GM23338 (cell line): ENCODE data around the gene TMEM143. TPM values are rescaled to one million over a fixed set of nuclear protein-coding genes. Genes with fewer than 3 reads are reported as not detected.

Source experiments
- ATAC-seq: fragments of 200-7000 bp; cut with Tn5 transposase; 3 replicates; pipeline ENCODE4 v1.9.1; 2020
- DNase-seq: peaks from one replicate; pipeline ENCODE4 v3.0.0-alpha.2; 2015; ENCODE audit warnings: low spot score
- H2AFZ ChIP-seq: fragments of 200-600 bp; sonication (generic); 2 replicates; pipeline ENCODE4 v1.8.0; 2016; ENCODE audit warnings: antibody characterized with exemption, mild to moderate bottlenecking, moderate library complexity
- H3F3A ChIP-seq: fragments of 200-600 bp; sonication (generic); replicated peaks from 2 replicates; pipeline ENCODE4 v1.8.0; 2017; ENCODE audit warnings: antibody characterized with exemption, mixed run types, low read depth
- H3K27ac ChIP-seq: fragments of 200-600 bp; sonication (generic); 2 replicates; pipeline ENCODE4 v1.6.1; 2016; ENCODE audit warnings: low read depth
- H3K27me3 ChIP-seq: fragments of 200-600 bp; sonication (generic); 2 replicates; pipeline ENCODE4 v1.8.0; 2016; ENCODE audit warnings: mild to moderate bottlenecking, mixed run types, moderate library complexity; ENCODE audit not compliant: insufficient read depth
- H3K36me3 ChIP-seq: fragments of 200-600 bp; sonication (generic); 2 replicates; pipeline ENCODE4 v1.8.0; 2016; ENCODE audit warnings: mild to moderate bottlenecking; ENCODE audit not compliant: insufficient read depth
- H3K4me1 ChIP-seq: fragments of 200-600 bp; sonication (generic); 2 replicates; pipeline ENCODE4 v1.8.0; 2016; ENCODE audit warnings: mild to moderate bottlenecking, moderate library complexity; ENCODE audit not compliant: insufficient read depth
- H3K4me2 ChIP-seq: fragments of 200-600 bp; sonication (generic); 2 replicates; pipeline ENCODE4 v1.7.1; 2017; ENCODE audit warnings: mixed run types
- H3K4me3 ChIP-seq: fragments of 200-600 bp; sonication (generic); 2 replicates; pipeline ENCODE4 v1.6.1; 2016; ENCODE audit warnings: mixed run types
- H3K79me2 ChIP-seq: fragments of 200-600 bp; sonication (generic); replicated peaks from 2 replicates; pipeline ENCODE4 v1.8.0; 2017; ENCODE audit warnings: mild to moderate bottlenecking; ENCODE audit not compliant: insufficient read depth
- H3K9me2 ChIP-seq: fragments of 200-600 bp; sonication (generic); 2 replicates; pipeline ENCODE4 v1.8.0; 2017; ENCODE audit not compliant: insufficient read depth
- H4K20me1 ChIP-seq: fragments of 200-600 bp; sonication (generic); replicated peaks from 2 replicates; pipeline ENCODE4 v1.8.0; 2017; ENCODE audit warnings: mild to moderate bottlenecking; ENCODE audit not compliant: insufficient read depth
- H3K27ac Mint-ChIP-seq: 2 replicates; pipeline ENCODE4 v1.8.0; 2020; ENCODE audit warnings: inconsistent platforms, mild to moderate bottlenecking, moderate library complexity, mixed read lengths
- H3K27me3 Mint-ChIP-seq: 3 replicates; pipeline ENCODE4 v1.8.0; 2022; ENCODE audit warnings: low read depth, mild to moderate bottlenecking, moderate library complexity, mixed read lengths, inconsistent platforms; ENCODE audit not compliant: insufficient read depth, poor library complexity
- H3K36me3 Mint-ChIP-seq: 3 replicates; pipeline ENCODE4 v1.8.0; 2021; ENCODE audit warnings: low read depth, mild to moderate bottlenecking, inconsistent platforms, moderate library complexity, mixed read lengths
- H3K4me1 Mint-ChIP-seq: 3 replicates; pipeline ENCODE4 v1.8.0; 2020; ENCODE audit warnings: mild to moderate bottlenecking, inconsistent platforms, mixed read lengths
- H3K4me3 Mint-ChIP-seq: 3 replicates; pipeline ENCODE4 v1.8.0; 2021; ENCODE audit warnings: moderate library complexity, mild to moderate bottlenecking, inconsistent platforms, mixed read lengths
- H3K9me3 Mint-ChIP-seq: 3 replicates; pipeline ENCODE4 v1.8.0; 2020; ENCODE audit warnings: moderate library complexity, mild to moderate bottlenecking, inconsistent platforms, mixed read lengths
- ETS1 ChIP-seq: IDR thresholded peaks from 2 replicates; pipeline ENCODE4 v1.6.1; 2016; ENCODE audit warnings: antibody characterized with exemption
- EZH2 ChIP-seq: fragments of 200-600 bp; sonication (generic); IDR thresholded peaks from one replicate; pipeline ENCODE4 v1.8.0; 2017; ENCODE audit warnings: antibody characterized with exemption, mild to moderate bottlenecking, low read depth; ENCODE audit not compliant: unreplicated experiment
- JUNB ChIP-seq: IDR thresholded peaks from one replicate; pipeline ENCODE4 v1.6.1; 2016; ENCODE audit warnings: antibody characterized with exemption; ENCODE audit not compliant: unreplicated experiment
- NANOG ChIP-seq: IDR thresholded peaks from 2 replicates; pipeline ENCODE4 v1.6.1; 2016; ENCODE audit warnings: antibody characterized with exemption, borderline replicate concordance
- STAT1 ChIP-seq: IDR thresholded peaks from one replicate; pipeline ENCODE4 v1.6.1; 2016; ENCODE audit warnings: antibody characterized with exemption; ENCODE audit not compliant: unreplicated experiment
- ZNF114 ChIP-seq: fragments of 250-450 bp; sonication (Bioruptor Pico); IDR thresholded peaks from 2 replicates; pipeline ENCODE4 v1.5.0; 2020; ENCODE audit warnings: mild to moderate bottlenecking, moderate library complexity
- ZNF331 ChIP-seq: fragments of 250-450 bp; sonication (Bioruptor Pico); IDR thresholded peaks from 2 replicates; pipeline ENCODE4 v1.5.0; 2020; ENCODE audit warnings: low read depth, mild to moderate bottlenecking, moderate library complexity
- polyA plus RNA-seq: library from polyadenylated mRNA; unstranded; fragments of >200 nt; fragmentation: Nextera tagmentation; extraction: Ambion mirVana; gene quantifications from 2 replicates; pipeline ENCODE4 v1.2.1, GENCODE V29; 2016
- total RNA-seq: library from RNA; depleted of rRNA; stranded (reverse); fragments of >200 nt; shearing (Covaris generic); gene quantifications from 2 replicates; pipeline ENCODE4 v1.2.3, GENCODE V29; 2014
- TF ChIP-seq, protein P1 (sequence below): IDR thresholded peaks from one replicate; pipeline ENCODE4 v1.6.1; 2018; ENCODE audit warnings: antibody characterized with exemption; ENCODE audit not compliant: unreplicated experiment

Gene TMEM143
- total and polyA plus RNA-seq, 2 experiments from 2014 or later, result 12.8 to 15.0 TPM

- Mint-ChIP-seq H3K9me3 (no peaks in the 10 kb centered on the region), H3K4me1 (no peaks in the 10 kb centered on the region; the same call in 2 of the 3 replicates), H3K27me3 (peaks cover 9% of the 10 kb centered on the region), H3K27ac (no peak overlapping the region), H3K36me3 (no peaks in the 10 kb centered on the region; the same call in 1 of the 3 replicates), H3K4me3 (no peak overlapping the region)
- Histone ChIP-seq H3K79me2 (no peaks in the 10 kb centered on the region), H3K4me3 (no peak overlapping the region), H3K4me2 (no peak overlapping the region), H3F3A (no peaks in the 10 kb centered on the region), H3K4me1 (no peaks in the 10 kb centered on the region), H3K27ac (no peak overlapping the region), H3K36me3 (no peaks in the 10 kb centered on the region), H4K20me1 (no peaks in the 10 kb centered on the region), H3K27me3 (no peaks in the 10 kb centered on the region), H3K9me2 (0 out of 2 replicates have a peak, but pooled peaks cover 3% of the 10 kb centered on the region), H2AFZ (no peak overlapping the region)
- TF ChIP-seq ETS1 (no peak), ZNF331 (CRISPR knock-in tag) (no peak), JUNB (no peak), ZNF114 (no peak), EZH2 (no peak), NANOG (no peak), STAT1 (no peak)
- TF ChIP-seq, protein P1, sequence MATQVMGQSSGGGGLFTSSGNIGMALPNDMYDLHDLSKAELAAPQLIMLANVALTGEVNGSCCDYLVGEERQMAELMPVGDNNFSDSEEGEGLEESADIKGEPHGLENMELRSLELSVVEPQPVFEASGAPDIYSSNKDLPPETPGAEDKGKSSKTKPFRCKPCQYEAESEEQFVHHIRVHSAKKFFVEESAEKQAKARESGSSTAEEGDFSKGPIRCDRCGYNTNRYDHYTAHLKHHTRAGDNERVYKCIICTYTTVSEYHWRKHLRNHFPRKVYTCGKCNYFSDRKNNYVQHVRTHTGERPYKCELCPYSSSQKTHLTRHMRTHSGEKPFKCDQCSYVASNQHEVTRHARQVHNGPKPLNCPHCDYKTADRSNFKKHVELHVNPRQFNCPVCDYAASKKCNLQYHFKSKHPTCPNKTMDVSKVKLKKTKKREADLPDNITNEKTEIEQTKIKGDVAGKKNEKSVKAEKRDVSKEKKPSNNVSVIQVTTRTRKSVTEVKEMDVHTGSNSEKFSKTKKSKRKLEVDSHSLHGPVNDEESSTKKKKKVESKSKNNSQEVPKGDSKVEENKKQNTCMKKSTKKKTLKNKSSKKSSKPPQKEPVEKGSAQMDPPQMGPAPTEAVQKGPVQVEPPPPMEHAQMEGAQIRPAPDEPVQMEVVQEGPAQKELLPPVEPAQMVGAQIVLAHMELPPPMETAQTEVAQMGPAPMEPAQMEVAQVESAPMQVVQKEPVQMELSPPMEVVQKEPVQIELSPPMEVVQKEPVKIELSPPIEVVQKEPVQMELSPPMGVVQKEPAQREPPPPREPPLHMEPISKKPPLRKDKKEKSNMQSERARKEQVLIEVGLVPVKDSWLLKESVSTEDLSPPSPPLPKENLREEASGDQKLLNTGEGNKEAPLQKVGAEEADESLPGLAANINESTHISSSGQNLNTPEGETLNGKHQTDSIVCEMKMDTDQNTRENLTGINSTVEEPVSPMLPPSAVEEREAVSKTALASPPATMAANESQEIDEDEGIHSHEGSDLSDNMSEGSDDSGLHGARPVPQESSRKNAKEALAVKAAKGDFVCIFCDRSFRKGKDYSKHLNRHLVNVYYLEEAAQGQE, result no peak
- ATAC-seq, result no peak
- DNase-seq, result no peak
Observed at GRCh38 chr19:48303367-48303766, 60.4 kb downstream of the TMEM143 start.

DNA sequence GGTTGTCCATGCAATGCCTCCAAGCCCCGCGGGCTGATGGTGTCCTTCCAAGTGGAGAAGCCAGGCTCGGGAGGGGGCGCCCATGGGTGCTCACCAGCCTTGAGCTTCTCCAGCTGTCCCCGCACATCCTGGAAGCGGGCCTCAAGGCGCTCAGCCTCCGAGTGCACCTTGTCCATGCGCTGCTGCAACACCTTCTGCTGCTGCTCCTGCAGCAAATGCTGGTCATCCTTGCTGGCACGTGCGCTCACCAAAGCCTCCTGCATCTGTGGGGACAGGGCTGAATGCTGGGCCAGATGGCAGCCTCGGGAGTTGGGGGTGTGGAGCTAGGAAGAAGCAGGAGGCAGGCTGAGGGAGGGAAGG is 61.2 kb downstream of the TMEM143 start:
- Histone ChIP-seq H3K9me2 (0 out of 2 replicates have a peak, but pooled peaks cover 3% of the 10 kb centered on the region), H2AFZ (no peak overlapping the region), H4K20me1 (no peaks in the 10 kb centered on the region), H3K27me3 (no peaks in the 10 kb centered on the region), H3K4me2 (no peak overlapping the region), H3K27ac (no peak overlapping the region), H3K79me2 (no peaks in the 10 kb centered on the region), H3F3A (no peaks in the 10 kb centered on the region), H3K36me3 (no peaks in the 10 kb centered on the region), H3K4me3 (no peak overlapping the region), H3K4me1 (no peaks in the 10 kb centered on the region)
- Mint-ChIP-seq H3K4me3 (no peak overlapping the region), H3K9me3 (no peaks in the 10 kb centered on the region), H3K27ac (no peak overlapping the region), H3K4me1 (no peaks in the 10 kb centered on the region; the same call in 1 of the 3 replicates), H3K36me3 (no peaks in the 10 kb centered on the region; the same call in 2 of the 3 replicates), H3K27me3 (peaks cover 10% of the 10 kb centered on the region)
- ATAC-seq (no peak), DNase-seq (no peak)
- TF ChIP-seq, protein P1, result no peak
